Measurements from ENCODE around the gene BTBD9. TPM values are rescaled to one million over a fixed set of nuclear protein-coding genes. Genes with fewer than 3 reads are reported as not detected.

BTBD9 gene
- total and polyA plus RNA-seq, 2 donors (not counting 3 experiments of a cell fraction or from before 2014, with no cell fraction given), result 4.9 to 15.0 TPM

DNA sequence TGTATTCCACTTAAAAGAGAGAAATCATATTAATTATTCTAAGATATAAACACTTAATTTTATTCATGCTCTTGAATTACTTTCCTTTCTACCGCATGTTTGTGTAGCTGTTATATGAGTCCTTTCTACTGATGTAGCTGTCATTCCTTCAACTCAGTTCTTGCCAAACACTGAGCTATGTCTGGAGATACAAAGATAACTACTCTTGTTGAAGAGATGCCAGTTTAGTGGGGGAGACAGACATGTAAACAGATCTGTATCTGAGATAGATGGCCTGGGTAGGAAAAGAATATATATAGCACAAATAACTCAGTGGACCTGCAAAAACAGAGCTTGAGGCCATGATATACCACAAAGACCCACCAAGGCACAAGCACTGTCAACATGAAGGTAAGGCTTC, 157.3 kb downstream of the BTBD9 start:
- no peak overlapping the region for H3K4me3 ChIP-seq (replicated peaks in 1 of 3; ENCODE audit: insufficient read depth in 1 of 3, low read depth in 1 of 3, low read length in 3 of 3)
- POLR2A ChIA-PET, result no interaction called here
- CTCF ChIA-PET, result interaction anchor here (0.8 to 5.6 kb wide), 5 partner anchors 9 to 88 kb away, joined by 3 to 33 read pairs (median 4); no protein-coding TSS in a partner anchor
- H3K4me1 ChIP-seq (ENCODE audit: control insufficient read depth, extremely low read depth, insufficient read depth, low read length), result no peaks in the 10 kb centered on the region
- DNase-seq (ENCODE audit: low read depth, low spot score), result peak; percentile 27
- H4K20me1 ChIP-seq (replicated peaks; ENCODE audit: control insufficient read depth, extremely low read depth, insufficient read depth, low read length), result no peaks in the 10 kb centered on the region
- no peak overlapping the region for H3K9ac ChIP-seq (replicated peaks; ENCODE audit: extremely low read depth, insufficient read depth, low read length)
- no peaks in the 10 kb centered on the region for H3K9me1 ChIP-seq (replicated peaks; ENCODE audit: control insufficient read depth, extremely low read depth, insufficient read depth, low read length)
- TF ChIP-seq JUN (IDR thresholded peaks at IDR 0.05; ENCODE audit: borderline replicate concordance, insufficient read depth, insufficient read length, low read depth) (no peak), EZH2 (IDR thresholded peaks at IDR 0.05; ENCODE audit: borderline replicate concordance, low read depth, low read length, severe bottlenecking) (no peak), GATA2 (IDR thresholded peaks at IDR 0.05; ENCODE audit: insufficient read depth, insufficient read length, low read depth, low read length) (no peak), MYC (IDR thresholded peaks at IDR 0.05; ENCODE audit: low read depth, low read length) (no peak), FOS (IDR thresholded peaks at IDR 0.05; ENCODE audit: borderline replicate concordance, insufficient read depth, low read length) (no peak), POLR2AphosphoS5 (IDR thresholded peaks at IDR 0.05; ENCODE audit: insufficient read depth, low read depth, low read length) (no peak)
- TF ChIP-seq, protein P1, sequence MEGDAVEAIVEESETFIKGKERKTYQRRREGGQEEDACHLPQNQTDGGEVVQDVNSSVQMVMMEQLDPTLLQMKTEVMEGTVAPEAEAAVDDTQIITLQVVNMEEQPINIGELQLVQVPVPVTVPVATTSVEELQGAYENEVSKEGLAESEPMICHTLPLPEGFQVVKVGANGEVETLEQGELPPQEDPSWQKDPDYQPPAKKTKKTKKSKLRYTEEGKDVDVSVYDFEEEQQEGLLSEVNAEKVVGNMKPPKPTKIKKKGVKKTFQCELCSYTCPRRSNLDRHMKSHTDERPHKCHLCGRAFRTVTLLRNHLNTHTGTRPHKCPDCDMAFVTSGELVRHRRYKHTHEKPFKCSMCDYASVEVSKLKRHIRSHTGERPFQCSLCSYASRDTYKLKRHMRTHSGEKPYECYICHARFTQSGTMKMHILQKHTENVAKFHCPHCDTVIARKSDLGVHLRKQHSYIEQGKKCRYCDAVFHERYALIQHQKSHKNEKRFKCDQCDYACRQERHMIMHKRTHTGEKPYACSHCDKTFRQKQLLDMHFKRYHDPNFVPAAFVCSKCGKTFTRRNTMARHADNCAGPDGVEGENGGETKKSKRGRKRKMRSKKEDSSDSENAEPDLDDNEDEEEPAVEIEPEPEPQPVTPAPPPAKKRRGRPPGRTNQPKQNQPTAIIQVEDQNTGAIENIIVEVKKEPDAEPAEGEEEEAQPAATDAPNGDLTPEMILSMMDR (IDR thresholded peaks at IDR 0.05; ENCODE audit: extremely low read depth in 1 of 2, insufficient read depth in 1 of 2, low read depth in 1 of 2, low read length in 2 of 2), result no peak
- H3K27ac ChIP-seq (ENCODE audit: insufficient read depth, low read depth, low read length), result no peak overlapping the region
- H3K4me2 ChIP-seq (ENCODE audit: insufficient read depth, low read length), result no peak overlapping the region
- dilution Hi-C loops (cut with MboI; ENCODE audit: extremely low pct_ligation_motif_present, low sequenced_read_pairs), result no loop called here
- FAIRE-seq, result no peak
- H3K27me3 ChIP-seq (ENCODE audit: control insufficient read depth in 2 of 2, insufficient read depth in 2 of 2, low read length in 2 of 2), result no peaks in the 10 kb centered on the region
- no peaks in the 10 kb centered on the region for H3K36me3 ChIP-seq (ENCODE audit: control insufficient read depth in 2 of 2, extremely low read depth in 1 of 2, insufficient read depth in 2 of 2, low read length in 2 of 2)
- H3K79me2 ChIP-seq (ENCODE audit: control insufficient read depth, insufficient read depth, low read length), result no peaks in the 10 kb centered on the region
- intact Hi-C loops (cut with micrococcal nuclease), result no loop called here
- H3K9me3 ChIP-seq (replicated peaks; ENCODE audit: control insufficient read depth, insufficient read depth, low read length), result no peaks in the 10 kb centered on the region
- BruUV-seq (replicated peaks), result no TSS peak
- H2AFZ ChIP-seq (ENCODE audit: low read depth, low read length), result no peak overlapping the region

Data from endothelial cell of umbilical vein (primary cell).